Loucy (cell line): Measurements from ENCODE around the gene ATP6V0E2.

ENCODE experiments used
- H2AFZ ChIP-seq: fragments of 200-600 bp; sonication (generic); 2 replicates; pipeline ENCODE4 v1.6.0; 2016; ENCODE audit warnings: antibody characterized with exemption, mild to moderate bottlenecking, low read length, moderate library complexity
- H3F3A ChIP-seq: fragments of 200-600 bp; 2 replicates; pipeline ENCODE4 v1.6.0; 2016; ENCODE audit warnings: antibody characterized with exemption, low read depth, mild to moderate bottlenecking
- H3K27me3 ChIP-seq: fragments of 200-600 bp; sonication (generic); 2 replicates; pipeline ENCODE4 v1.6.1; 2014; ENCODE audit warnings: low read length, mild to moderate bottlenecking; ENCODE audit not compliant: insufficient read depth, poor library complexity, severe bottlenecking
- H3K36me3 ChIP-seq: fragments of 200-600 bp; sonication (generic); 2 replicates; pipeline ENCODE4 v1.6.1; 2016; ENCODE audit warnings: low read length; ENCODE audit not compliant: insufficient read depth
- H3K4me1 ChIP-seq: fragments of 200-600 bp; sonication (generic); 2 replicates; pipeline ENCODE4 v1.5.1; 2014; ENCODE audit warnings: low read length, mild to moderate bottlenecking; ENCODE audit not compliant: insufficient read depth, poor library complexity, severe bottlenecking
- H3K4me2 ChIP-seq: fragments of 200-600 bp; sonication (generic); 2 replicates; pipeline ENCODE4 v1.6.0; 2014; ENCODE audit warnings: antibody characterized with exemption, low read length, low read depth, mild to moderate bottlenecking; ENCODE audit not compliant: poor library complexity, severe bottlenecking
- H3K4me3 ChIP-seq: fragments of 200-600 bp; sonication (generic); 2 replicates; pipeline ENCODE4 v1.5.1; 2014; ENCODE audit warnings: low read length, mild to moderate bottlenecking, mixed read lengths; ENCODE audit not compliant: poor library complexity, severe bottlenecking
- H3K79me2 ChIP-seq: fragments of 200-600 bp; sonication (generic); 2 replicates; pipeline ENCODE4 v1.6.1; 2014; ENCODE audit warnings: low read length; ENCODE audit not compliant: insufficient read depth
- H3K9ac ChIP-seq: fragments of 200-600 bp; sonication (generic); 2 replicates; pipeline ENCODE4 v1.6.0; 2014; ENCODE audit warnings: mild to moderate bottlenecking, low read depth, low read length, moderate library complexity; ENCODE audit not compliant: poor library complexity, severe bottlenecking
- H3K9me2 ChIP-seq: fragments of 200-600 bp; sonication (generic); replicated peaks from 2 replicates; pipeline ENCODE4 v1.6.1; 2016; ENCODE audit warnings: low read depth, low read length, mixed read lengths
- H3K9me3 ChIP-seq: fragments of 200-600 bp; sonication (generic); 2 replicates; pipeline ENCODE4 v1.6.1; 2014; ENCODE audit warnings: mild to moderate bottlenecking, antibody characterized with exemption, low read length, low read depth; ENCODE audit not compliant: insufficient read depth
- H4K20me1 ChIP-seq: fragments of 200-600 bp; sonication (generic); 2 replicates; pipeline ENCODE4 v1.6.0; 2014; ENCODE audit warnings: antibody characterized with exemption, low read length, mild to moderate bottlenecking; ENCODE audit not compliant: insufficient read depth, poor library complexity, severe bottlenecking
- EZH2phosphoT487 ChIP-seq: fragments of 200-600 bp; IDR thresholded peaks from 2 replicates; pipeline ENCODE4 v1.6.1; 2018; ENCODE audit warnings: antibody characterized with exemption, mild to moderate bottlenecking, moderate library complexity, borderline replicate concordance
- TF ChIP-seq, protein P1 (sequence below): fragments of 200-600 bp; sonication (generic); conservative IDR thresholded peaks from 2 replicates; pipeline ENCODE4 v1.5.1; 2014; ENCODE audit warnings: mild to moderate bottlenecking, antibody characterized with exemption, low read length

The ATP6V0E2 gene

DNA sequence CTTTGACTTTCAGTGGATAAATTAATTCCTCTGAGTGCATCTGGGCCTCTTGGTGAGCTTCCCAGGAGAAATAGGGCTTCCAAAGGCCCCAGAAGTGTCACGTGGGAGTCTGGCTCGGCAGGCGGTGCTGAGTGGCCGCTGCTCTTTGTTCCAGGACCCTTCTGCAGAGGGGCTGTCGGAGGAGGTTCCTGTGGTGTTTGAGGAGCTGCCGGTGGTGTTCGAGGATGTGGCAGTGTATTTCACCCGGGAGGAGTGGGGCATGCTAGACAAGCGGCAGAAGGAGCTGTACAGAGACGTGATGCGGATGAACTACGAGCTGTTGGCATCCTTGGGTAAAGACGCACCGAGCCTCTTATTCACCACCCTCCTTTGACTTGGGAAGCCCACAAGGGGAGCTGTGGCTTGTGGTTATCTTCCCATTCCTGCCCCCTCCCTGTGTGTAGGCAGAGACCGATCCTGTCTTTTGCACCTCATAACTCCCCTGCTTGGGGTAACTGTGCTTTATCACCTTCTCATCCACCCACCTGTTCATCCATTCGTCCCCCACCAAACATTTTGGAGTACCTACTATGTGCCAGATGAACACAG lies 23.7 kb upstream of the ATP6V0E2 start:
- H3K9me2 ChIP-seq = no peaks in the 10 kb centered on the region
- H3K79me2 ChIP-seq = no peaks in the 10 kb centered on the region
- H3K9ac ChIP-seq = no peak overlapping the region
- H3K4me3 ChIP-seq = no peak overlapping the region
- no peak for TF ChIP-seq EZH2phosphoT487
- TF ChIP-seq, protein P1, sequence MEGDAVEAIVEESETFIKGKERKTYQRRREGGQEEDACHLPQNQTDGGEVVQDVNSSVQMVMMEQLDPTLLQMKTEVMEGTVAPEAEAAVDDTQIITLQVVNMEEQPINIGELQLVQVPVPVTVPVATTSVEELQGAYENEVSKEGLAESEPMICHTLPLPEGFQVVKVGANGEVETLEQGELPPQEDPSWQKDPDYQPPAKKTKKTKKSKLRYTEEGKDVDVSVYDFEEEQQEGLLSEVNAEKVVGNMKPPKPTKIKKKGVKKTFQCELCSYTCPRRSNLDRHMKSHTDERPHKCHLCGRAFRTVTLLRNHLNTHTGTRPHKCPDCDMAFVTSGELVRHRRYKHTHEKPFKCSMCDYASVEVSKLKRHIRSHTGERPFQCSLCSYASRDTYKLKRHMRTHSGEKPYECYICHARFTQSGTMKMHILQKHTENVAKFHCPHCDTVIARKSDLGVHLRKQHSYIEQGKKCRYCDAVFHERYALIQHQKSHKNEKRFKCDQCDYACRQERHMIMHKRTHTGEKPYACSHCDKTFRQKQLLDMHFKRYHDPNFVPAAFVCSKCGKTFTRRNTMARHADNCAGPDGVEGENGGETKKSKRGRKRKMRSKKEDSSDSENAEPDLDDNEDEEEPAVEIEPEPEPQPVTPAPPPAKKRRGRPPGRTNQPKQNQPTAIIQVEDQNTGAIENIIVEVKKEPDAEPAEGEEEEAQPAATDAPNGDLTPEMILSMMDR = 0 out of 2 replicates have a peak, but pooled peaks have one; percentile 12
- no peaks in the 10 kb centered on the region for H3K27me3 ChIP-seq
- no peak overlapping the region for H2AFZ ChIP-seq
- no peak overlapping the region for H3K4me2 ChIP-seq
- no peaks in the 10 kb centered on the region for H3K9me3 ChIP-seq
- no peaks in the 10 kb centered on the region for H4K20me1 ChIP-seq
- H3F3A ChIP-seq = no peaks in the 10 kb centered on the region
- peaks cover 2% of the 10 kb centered on the region for H3K4me1 ChIP-seq
- no peaks in the 10 kb centered on the region for H3K36me3 ChIP-seq

DNA sequence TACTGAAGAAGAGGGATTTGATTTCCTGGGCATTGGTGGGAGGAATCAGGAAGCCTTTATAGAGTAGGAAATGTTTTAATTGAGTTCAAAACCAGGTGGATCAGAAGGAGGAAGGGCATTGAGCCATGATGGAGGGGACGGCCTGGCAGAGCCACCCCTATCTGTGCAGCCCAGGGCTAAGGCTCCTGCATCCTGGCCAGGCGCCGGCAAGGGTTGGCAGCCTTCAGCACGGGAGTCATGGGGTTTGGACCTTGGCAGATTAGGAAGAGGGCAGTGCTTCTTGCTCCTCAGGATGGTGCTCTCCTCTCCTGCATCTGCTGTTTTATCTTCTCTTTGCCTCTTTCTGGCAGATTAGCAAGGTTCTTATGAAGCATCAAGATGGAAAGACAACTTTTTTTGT lies 23.1 kb upstream of the ATP6V0E2 start:
- no peaks in the 10 kb centered on the region for H4K20me1 ChIP-seq
- no peak overlapping the region for H3K4me3 ChIP-seq
- H3K9ac ChIP-seq = no peak overlapping the region
- H3K9me3 ChIP-seq = no peaks in the 10 kb centered on the region
- no peak overlapping the region for H3K4me2 ChIP-seq
- H3K4me1 ChIP-seq = peaks cover 8% of the 10 kb centered on the region
- H3F3A ChIP-seq = no peaks in the 10 kb centered on the region
- TF ChIP-seq EZH2phosphoT487 = no peak
- TF ChIP-seq, protein P1 = no peak
- no peaks in the 10 kb centered on the region for H3K36me3 ChIP-seq
- no peaks in the 10 kb centered on the region for H3K27me3 ChIP-seq
- H3K79me2 ChIP-seq = no peaks in the 10 kb centered on the region
- no peak overlapping the region for H2AFZ ChIP-seq
- H3K9me2 ChIP-seq = no peaks in the 10 kb centered on the region

DNA sequence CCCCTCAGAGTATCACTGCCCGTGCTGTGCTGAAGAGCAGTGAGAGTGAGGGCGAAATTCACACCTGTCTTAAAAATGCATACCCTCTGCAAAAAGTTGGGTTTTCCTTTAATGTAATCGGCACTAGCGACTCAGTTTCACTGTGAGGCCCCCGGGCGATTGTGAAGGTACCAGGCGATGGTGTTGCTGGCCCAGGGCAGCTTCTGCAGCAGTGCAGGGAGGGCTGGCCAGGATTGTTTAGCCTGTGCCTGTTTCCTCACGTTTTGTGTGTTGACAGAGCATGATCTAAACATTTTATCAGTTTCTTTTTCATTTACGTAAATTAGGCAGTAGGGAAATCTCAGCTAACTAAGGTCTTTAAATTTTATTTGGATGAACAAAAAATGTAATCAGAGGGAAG lies 22.3 kb upstream of the ATP6V0E2 start:
- Histone ChIP-seq H4K20me1 (no peaks in the 10 kb centered on the region), H3K9me2 (no peaks in the 10 kb centered on the region), H3K4me2 (no peak overlapping the region), H2AFZ (no peak overlapping the region), H3K36me3 (no peaks in the 10 kb centered on the region), H3K4me1 (peaks cover 10% of the 10 kb centered on the region), H3K27me3 (no peaks in the 10 kb centered on the region), H3K9me3 (no peaks in the 10 kb centered on the region), H3K4me3 (no peak overlapping the region), H3F3A (no peaks in the 10 kb centered on the region), H3K9ac (no peak overlapping the region), H3K79me2 (no peaks in the 10 kb centered on the region)
- TF ChIP-seq, protein P1 = no peak
- TF ChIP-seq EZH2phosphoT487 = no peak
